Gastrocnemius medialis (tissue), 4 donors: ENCODE data around the gene MECR.

Experiments
- CTCF ChIP-seq, 5 experiments: fragments of 450-650 bp in 3 of 5; fragments of 200-600 bp in 2 of 5; sonication (generic) in 2 of 5; IDR thresholded peaks in 4 of 5; conservative IDR thresholded peaks in 1 of 5; 1 replicate in 4 of 5; 2 replicates in 1 of 5; pipeline ENCODE4 v1.5.1; 2016 to 2019; ENCODE audit warnings: antibody characterized with exemption in 5 of 5, mild to moderate bottlenecking in 3 of 5, moderate library complexity in 3 of 5
- POLR2A ChIP-seq, 2 donors: fragments of 450-650 bp; IDR thresholded peaks; one replicate each; pipeline ENCODE4 v1.6.1; 2017; ENCODE audit warnings: antibody characterized with exemption in 2 of 2, mild to moderate bottlenecking in 2 of 2, moderate library complexity in 2 of 2

GRCh38 chr1:29245876-29246275 is 15.1 kb upstream of the MECR start:
- TF ChIP-seq POLR2A (IDR thresholded peaks at IDR 0.05) (no peak), CTCF (IDR thresholded peaks at IDR 0.05 in 4 of 5, conservative IDR thresholded peaks at IDR 0.05 in 1 of 5) (no peak)
